Subcutaneous preadipocyte (primary cell): ENCODE measurements around the gene CABP4. TPM values are rescaled to one million over a fixed set of nuclear protein-coding genes. Genes with fewer than 3 reads are reported as not detected.

Source experiments
- small RNA-seq: library from RNA; depleted of rRNA; stranded (forward); fragments of <200 nt; gene quantifications from one replicate; pipeline ENCODE3, GENCODE V24; 2012
- total RNA-seq: library from RNA; depleted of rRNA; stranded (reverse); fragments of >200 nt; gene quantifications from 2 replicates; pipeline ENCODE4 v1.2.3, GENCODE V29; 2012

Gene CABP4
- total RNA-seq, result not detected in 2 replicates

GRCh38 chr11:67455054-67455453 is at the start of gene CABP4:
TSS of gene CABP4 (plus strand) at chr11:67455354. CDS start at chr11:67455424, 70 bp downstream.

GRCh38 chr11:67415501-67416304 is 39.5 kb upstream of the CABP4 start, which contains the start of gene CARNS1:
TSS of gene CARNS1 (plus strand) at chr11:67415678. CDS start at chr11:67416200, 522 bp downstream.

GRCh38 chr11:67428052-67429001 is 26.8 kb upstream of the CABP4 start, which contains the start of gene RPS6KB2:
TSS of gene RPS6KB2 (plus strand) at chr11:67428494. CDS start at chr11:67428546, 52 bp downstream.

GRCh38 chr11:67437082-67437808 is 17.9 kb upstream of the CABP4 start, which contains the start of gene PTPRCAP:
TSS of gene PTPRCAP (minus strand) at chr11:67437682. CDS start at chr11:67437619, 63 bp downstream.

GRCh38 chr11:67452141-67452952 is 2.8 kb upstream of the CABP4 start, which contains the start of gene GPR152:
TSS of gene GPR152 (minus strand) at chr11:67452729. CDS start at chr11:67452724, 5 bp downstream.

GRCh38 chr11:67468759-67469507 is 13.8 kb downstream of the CABP4 start, which contains the start of gene TMEM134:
TSS of gene TMEM134 (minus strand) at chr11:67469251. CDS start at chr11:67469192, 59 bp downstream.

GRCh38 chr11:67482827-67483798 is 28.0 kb downstream of the CABP4 start, which contains the start of gene AIP:
TSS of gene AIP (plus strand) at chr11:67483026. CDS start at chr11:67483159, 133 bp downstream.

GRCh38 chr11:67504950-67505581 is 49.9 kb downstream of the CABP4 start, which contains the start of gene PITPNM1:
TSS of gene PITPNM1 (minus strand) at chr11:67505363. CDS start at chr11:67504180, 1,183 bp downstream.

GRCh38 chr11:67507864-67508485 is 52.8 kb downstream of the CABP4 start, which contains the start of gene CDK2AP2:
TSS of gene CDK2AP2 (minus strand) at chr11:67508162. CDS start at chr11:67508082, 80 bp downstream.

Small RNA genes within 50 kb of the gene (small RNA-seq; reads per million reads assigned to genes)
- gene MIR6752, result not detected

Other genes with a start within 250 kb of the CABP4 start
- gene GRK2, start 188.9 kb upstream of the CABP4 start, total RNA-seq, result 23.9 and 32.3 TPM in 2 replicates
- gene ANKRD13D, start 166.1 kb upstream of the CABP4 start, total RNA-seq, result 30.9 and 39.7 TPM in 2 replicates
- 10.3 and 11.3 TPM in 2 replicates for gene SSH3, start 151.8 kb upstream of the CABP4 start, total RNA-seq
- gene POLD4, start 101.8 kb upstream of the CABP4 start, total RNA-seq, result 32.5 and 39.7 TPM in 2 replicates
- gene CLCF1, start 81.8 kb upstream of the CABP4 start, total RNA-seq, result 3.3 and 4.4 TPM in 2 replicates
- gene RAD9A, start 63.4 kb upstream of the CABP4 start, total RNA-seq, result 5.9 and 7.6 TPM in 2 replicates
- gene PPP1CA, start 53.5 kb upstream of the CABP4 start, total RNA-seq, result 169 and 226 TPM in 2 replicates
- gene TBC1D10C, start 51.3 kb upstream of the CABP4 start, total RNA-seq, result not detected in 2 replicates
- gene CARNS1, start 39.7 kb upstream of the CABP4 start, total RNA-seq, result under 0.01 TPM in 2 replicates
- gene RPS6KB2, start 26.9 kb upstream of the CABP4 start, total RNA-seq, result 42.3 and 50.2 TPM in 2 replicates
- 0.78 and 1.1 TPM in 2 replicates for gene PTPRCAP, start 17.7 kb upstream of the CABP4 start, total RNA-seq
- gene CORO1B, start 11.9 kb upstream of the CABP4 start, total RNA-seq, result 90.9 and 94.4 TPM in 2 replicates
- gene GPR152, start 2.6 kb upstream of the CABP4 start, total RNA-seq, result under 0.01 TPM in 1 of 2 replicates, not detected in the other
- gene TMEM134, start 13.9 kb downstream of the CABP4 start, total RNA-seq, result 9.4 and 10.3 TPM in 2 replicates
- gene AIP, start 27.7 kb downstream of the CABP4 start, total RNA-seq, result 44.8 and 69.1 TPM in 2 replicates
- 15.1 and 24.6 TPM in 2 replicates for gene PITPNM1, start 50.0 kb downstream of the CABP4 start, total RNA-seq
- 12.5 and 16.4 TPM in 2 replicates for gene CDK2AP2, start 52.8 kb downstream of the CABP4 start, total RNA-seq
- not detected in 2 replicates for gene CABP2, start 68.1 kb downstream of the CABP4 start, total RNA-seq
- 477 and 854 TPM in 2 replicates for gene GSTP1, start 128.5 kb downstream of the CABP4 start, total RNA-seq
- gene NDUFV1, start 151.6 kb downstream of the CABP4 start, total RNA-seq, result 207 and 250 TPM in 2 replicates
- gene NUDT8, start 174.6 kb downstream of the CABP4 start, total RNA-seq, result 11.7 and 23.5 TPM in 2 replicates
- not detected in 2 replicates for gene TBX10, start 184.4 kb downstream of the CABP4 start, total RNA-seq
- not detected in 2 replicates for gene ACY3, start 195.4 kb downstream of the CABP4 start, total RNA-seq
- gene ALDH3B2, start 219.3 kb downstream of the CABP4 start, total RNA-seq, result not detected in 2 replicates